ENCODE measurements around the gene HSPBP1. TPM values are rescaled to one million over a fixed set of nuclear protein-coding genes. Genes with fewer than 3 reads are reported as not detected.

Gene HSPBP1
- total and polyA plus RNA-seq, 2 of the 13 experiments (the other 11 are each of a cell fraction or from before 2014, with no cell fraction given), result 22.3 to 33.7 TPM

DNA sequence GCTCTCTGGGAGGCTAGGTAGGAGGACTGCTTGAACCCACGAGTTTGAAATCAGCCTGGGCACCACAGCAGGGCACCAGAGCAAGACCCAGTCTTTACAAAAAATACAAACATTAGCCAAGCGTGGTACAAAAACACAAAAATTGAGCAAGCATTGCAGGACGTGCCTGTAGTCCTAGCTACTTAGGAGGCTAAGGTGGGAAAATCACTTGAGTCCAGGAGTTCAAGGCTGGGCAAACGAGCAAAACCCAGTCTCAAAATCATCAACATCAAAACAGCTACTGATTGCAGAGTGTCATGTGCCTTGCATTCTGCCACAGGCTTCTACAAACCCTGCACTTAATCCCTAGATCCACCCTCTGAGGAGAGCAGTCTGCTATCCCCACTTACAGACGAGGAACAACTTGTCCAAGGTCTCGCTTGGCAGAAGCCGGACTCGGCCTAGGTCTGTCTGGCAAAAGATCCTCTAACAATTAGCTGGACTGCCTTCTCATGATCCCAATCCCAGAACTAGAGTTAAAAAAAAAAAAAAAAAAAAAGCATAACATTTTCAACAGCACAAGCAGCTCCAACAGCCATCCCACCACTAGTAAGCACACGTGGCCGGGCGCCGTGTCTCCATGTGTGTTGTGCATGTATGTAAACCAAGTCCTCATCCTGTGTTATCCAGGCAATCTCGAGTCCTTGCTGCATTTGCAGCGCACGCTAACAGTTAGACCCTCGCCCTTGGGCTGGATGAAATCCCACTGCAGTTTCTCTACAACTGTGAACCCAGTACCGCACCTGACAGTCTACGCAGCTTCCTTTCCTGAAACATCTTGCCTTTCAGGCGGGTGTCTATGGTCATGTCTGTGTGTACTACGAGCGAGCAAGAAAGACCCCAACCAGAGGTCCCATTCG is 23.1 kb downstream of the HSPBP1 start (continued):
- TF ChIP-seq, protein P1, sequence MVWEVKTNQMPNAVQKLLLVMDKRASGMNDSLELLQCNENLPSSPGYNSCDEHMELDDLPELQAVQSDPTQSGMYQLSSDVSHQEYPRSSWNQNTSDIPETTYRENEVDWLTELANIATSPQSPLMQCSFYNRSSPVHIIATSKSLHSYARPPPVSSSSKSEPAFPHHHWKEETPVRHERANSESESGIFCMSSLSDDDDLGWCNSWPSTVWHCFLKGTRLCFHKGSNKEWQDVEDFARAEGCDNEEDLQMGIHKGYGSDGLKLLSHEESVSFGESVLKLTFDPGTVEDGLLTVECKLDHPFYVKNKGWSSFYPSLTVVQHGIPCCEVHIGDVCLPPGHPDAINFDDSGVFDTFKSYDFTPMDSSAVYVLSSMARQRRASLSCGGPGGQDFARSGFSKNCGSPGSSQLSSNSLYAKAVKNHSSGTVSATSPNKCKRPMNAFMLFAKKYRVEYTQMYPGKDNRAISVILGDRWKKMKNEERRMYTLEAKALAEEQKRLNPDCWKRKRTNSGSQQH (CRISPR knock-in tag; IDR thresholded peaks at IDR 0.05; ENCODE audit: low read depth), result peak; percentile 78; the same call in 1 of the 2 replicates
- TF ChIP-seq ZNF850 (CRISPR knock-in tag; conservative IDR thresholded peaks at IDR 0.05) (no peak), CEBPB (IDR thresholded peaks at IDR 0.05; ENCODE audit: borderline replicate concordance, low read depth, low read length) (peak; percentile 61; the same call in 1 of the 2 replicates), ZSCAN22 (CRISPR knock-in tag; IDR thresholded peaks at IDR 0.05) (0 out of 2 replicates have a peak, but pooled peaks have one; percentile 16), HINFP (CRISPR knock-in tag; IDR thresholded peaks at IDR 0.05; ENCODE audit: low read depth) (no peak), MAZ (IDR thresholded peaks at IDR 0.05; ENCODE audit: borderline replicate concordance, low read depth, low read length) (no peak), MAZ (CRISPR knock-in tag; IDR thresholded peaks at IDR 0.05; ENCODE audit: low read depth) (no peak), FOXA3 (CRISPR knock-in tag; IDR thresholded peaks at IDR 0.05) (peak; percentile 59; the same call in 1 of the 2 replicates), ADNP (CRISPR knock-in tag; IDR thresholded peaks at IDR 0.05) (no peak), SMYD3 (CRISPR knock-in tag; IDR thresholded peaks at IDR 0.05) (no peak), ZNF10 (CRISPR knock-in tag; IDR thresholded peaks at IDR 0.05; ENCODE audit: borderline replicate concordance, low read depth) (no peak), ZNF597 (CRISPR knock-in tag; IDR thresholded peaks at IDR 0.05) (no peak), KMT2A (CRISPR knock-in tag; IDR thresholded peaks at IDR 0.05) (no peak; the same call in none of the 2 replicates), BCL6 (CRISPR knock-in tag; IDR thresholded peaks at IDR 0.05) (peak; percentile 44; the same call in 1 of the 2 replicates), SMARCC2 (IDR thresholded peaks at IDR 0.05) (no peak), RCOR2 (CRISPR knock-in tag; IDR thresholded peaks at IDR 0.05) (no peak), RBFOX2 (IDR thresholded peaks at IDR 0.05; ENCODE audit: low read depth, low read length) (no peak), PATZ1 (CRISPR knock-in tag; IDR thresholded peaks at IDR 0.05) (no peak), REST (IDR thresholded peaks at IDR 0.05; ENCODE audit: borderline replicate concordance in 1 of 2, low read depth in 1 of 2, low read length in 2 of 2) (no peak)

Data from HepG2 (cell line).